ENCODE results near the gene COPS7B. TPM values are rescaled to one million over a fixed set of nuclear protein-coding genes. Genes with fewer than 3 reads are reported as not detected.

The COPS7B gene
- total RNA-seq (2014; rRNA removed) (37.6 and 43.5 TPM in 2 replicates), Bru-seq, nascent RNA (percentile 81 among the genes with signal in this experiment), BruChase-seq, experiment 1, labeled RNA remaining after a 6-hour chase (percentile 84 among the genes with signal in this experiment), BruChase-seq, experiment 2, labeled RNA remaining after a 2-hour chase (percentile 85 among the genes with signal in this experiment)
- long read RNA-seq, transcript COPS7B-201 (7 exons, 2,544 nt) = major isoform, 88 of 130 reads
- long read RNA-seq, transcript COPS7B-224 (6 exons, 2,500 nt) = minor isoform, 6 of 130 reads
- long read RNA-seq, transcript COPS7B-207 (7 exons, 1,103 nt) = minor isoform, 6 of 130 reads
- long read RNA-seq, partial matches to known transcripts = 16 of 130 reads
- long read RNA-seq, other reads (novel, unspliced or antisense) = 13 of 130 reads

DNA sequence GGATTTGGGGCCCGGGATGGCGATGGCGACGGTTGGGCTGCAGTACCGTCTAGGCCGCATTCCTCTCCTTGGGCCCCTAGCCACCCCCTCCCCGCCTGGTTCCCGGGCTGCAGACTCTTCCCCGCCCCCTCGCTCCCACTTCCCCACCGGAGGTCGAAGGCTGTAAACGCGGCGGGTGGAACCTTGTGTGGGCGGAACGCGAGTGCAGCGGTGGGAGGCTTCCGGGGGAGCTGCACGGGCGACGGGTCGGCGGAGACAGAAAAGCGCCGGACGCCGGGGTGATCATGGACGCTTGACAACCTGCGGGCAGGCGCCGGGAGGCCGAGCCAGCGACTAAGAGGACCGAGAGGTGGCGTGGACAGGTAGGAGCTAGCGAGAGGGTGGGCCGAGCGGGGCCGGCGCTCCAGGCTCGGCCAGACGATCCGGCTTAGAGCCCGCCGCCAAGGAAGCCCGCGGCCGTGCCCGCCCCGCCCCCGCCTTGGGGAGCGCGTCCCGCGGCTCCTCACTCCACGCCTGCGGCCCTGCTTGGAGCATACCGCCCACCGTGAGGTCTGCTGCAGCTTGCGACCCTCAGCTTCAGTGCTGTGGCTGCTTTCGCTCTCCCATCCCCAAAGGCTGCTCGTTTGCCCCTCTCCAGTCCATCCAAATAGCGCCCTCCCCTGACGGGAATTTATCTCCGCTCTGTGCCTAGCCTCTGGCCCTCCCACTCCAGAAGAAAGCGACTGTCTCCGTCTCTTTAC, at the start of gene COPS7B:
TSS of gene COPS7B (plus strand) at position 269 of the 740 bp plus-strand sequence. CDS start 2,126 bp downstream, outside the sequence.
- Histone ChIP-seq H3K4me2 (ENCODE audit: low read length) (peak within 1 kb of the TSS; percentile 82), H4K20me1 (ENCODE audit: low read length) (peaks cover 11% of the 10 kb centered on the region; the same call in 1 of the 2 replicates), H3K27ac (ENCODE audit: low read length) (no peak within 1 kb of the TSS), H2AFZ (ENCODE audit: low read length) (peak within 1 kb of the TSS; percentile 82), H3K9me3 (ENCODE audit: low read length) (no peaks in the 10 kb centered on the region), H3K36me3 (ENCODE audit: low read depth, low read length) (peaks cover 10% of the 10 kb centered on the region), H3K4me3 (ENCODE audit: low read length) (peak within 1 kb of the TSS; percentile 97), H3K9me2 (replicated peaks; ENCODE audit: low read length) (no peaks in the 10 kb centered on the region), H3K27me3 (ENCODE audit: low read length) (no peaks in the 10 kb centered on the region), H3F3A (ENCODE audit: low read length, unreplicated experiment) (no peaks in the 10 kb centered on the region), H3K9ac (ENCODE audit: low read length) (peak within 1 kb of the TSS; percentile 82), H3K4me1 (ENCODE audit: insufficient read depth, low read length) (peaks cover 26% of the 10 kb centered on the region), H3K79me2 (ENCODE audit: low read length) (peaks cover 47% of the 10 kb centered on the region)
- ChIA-PET POLR2A (ENCODE audit: unreplicated experiment) (interaction anchor here (0.6 kb wide), 1 partner anchor 8 kb away, joined by 5 read pairs; no protein-coding TSS in a partner anchor), CTCF (no interaction called here)
- TF ChIP-seq EZH2 (IDR thresholded peaks at IDR 0.05; ENCODE audit: low read length, unreplicated experiment) (no peak), EZH2phosphoT487 (IDR thresholded peaks at IDR 0.05; ENCODE audit: borderline replicate concordance, low read length) (no peak), CTCF (conservative IDR thresholded peaks at IDR 0.05; ENCODE audit: low read depth, low read length) (peak; percentile 74)
- BruUV-seq (replicated peaks) = no TSS peak
- intact Hi-C loops (cut with micrococcal nuclease) = no loop called here
- peak; percentile 68 for ATAC-seq
- peak; percentile 74 for DNase-seq

GRCh38 chr2:231737761-231738160, 48.5 kb upstream of the COPS7B start:
- ChIA-PET POLR2A (ENCODE audit: unreplicated experiment) (no interaction called here), CTCF (no interaction called here)
- intact Hi-C loops (cut with micrococcal nuclease) = no loop called here
- Histone ChIP-seq H3K4me2 (ENCODE audit: low read length) (no peak overlapping the region), H4K20me1 (ENCODE audit: low read length) (no peaks in the 10 kb centered on the region), H3K9me2 (replicated peaks; ENCODE audit: low read length) (no peaks in the 10 kb centered on the region), H3K4me3 (ENCODE audit: low read length) (no peak overlapping the region), H3K79me2 (ENCODE audit: low read length) (no peaks in the 10 kb centered on the region), H3K27ac (ENCODE audit: low read length) (no peak overlapping the region), H2AFZ (ENCODE audit: low read length) (no peak overlapping the region), H3F3A (ENCODE audit: low read length, unreplicated experiment) (no peaks in the 10 kb centered on the region), H3K9me3 (ENCODE audit: low read length) (no peaks in the 10 kb centered on the region), H3K36me3 (ENCODE audit: low read depth, low read length) (0 out of 2 replicates have a peak, but pooled peaks cover 3% of the 10 kb centered on the region), H3K4me1 (ENCODE audit: insufficient read depth, low read length) (no peaks in the 10 kb centered on the region), H3K27me3 (ENCODE audit: low read length) (no peaks in the 10 kb centered on the region), H3K9ac (ENCODE audit: low read length) (no peak overlapping the region)
- BruUV-seq (replicated peaks) = no TSS peak
- ATAC-seq (no peak), DNase-seq (no peak)
- TF ChIP-seq EZH2 (IDR thresholded peaks at IDR 0.05; ENCODE audit: low read length, unreplicated experiment) (no peak), CTCF (conservative IDR thresholded peaks at IDR 0.05; ENCODE audit: low read depth, low read length) (no peak)
